ENCODE data around the gene TFRC.

The TFRC gene

DNA sequence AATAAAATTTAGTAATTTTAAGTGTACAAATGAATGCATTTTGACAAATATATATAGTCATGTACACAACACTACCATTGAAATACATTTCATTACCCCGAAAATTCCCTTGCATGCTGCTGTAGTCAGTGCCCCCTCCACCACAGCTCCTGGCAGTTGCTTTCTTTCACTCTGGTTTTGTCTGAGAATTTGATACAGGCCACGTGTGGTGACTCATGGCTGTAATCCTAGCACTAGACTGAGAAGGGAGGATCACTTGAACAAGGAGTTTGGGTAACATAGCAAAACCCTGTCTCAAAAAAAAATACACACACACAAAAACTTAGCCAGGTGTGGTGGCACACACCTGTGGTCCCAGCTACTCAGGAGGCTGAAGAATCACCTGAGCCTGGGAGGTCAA is 65.4 kb downstream of the TFRC start:
- H3K36me3 ChIP-seq (ENCODE audit: control insufficient read depth, insufficient read depth, low read length): no peaks in the 10 kb centered on the region
- no peak overlapping the region for H3K9ac ChIP-seq

DNA sequence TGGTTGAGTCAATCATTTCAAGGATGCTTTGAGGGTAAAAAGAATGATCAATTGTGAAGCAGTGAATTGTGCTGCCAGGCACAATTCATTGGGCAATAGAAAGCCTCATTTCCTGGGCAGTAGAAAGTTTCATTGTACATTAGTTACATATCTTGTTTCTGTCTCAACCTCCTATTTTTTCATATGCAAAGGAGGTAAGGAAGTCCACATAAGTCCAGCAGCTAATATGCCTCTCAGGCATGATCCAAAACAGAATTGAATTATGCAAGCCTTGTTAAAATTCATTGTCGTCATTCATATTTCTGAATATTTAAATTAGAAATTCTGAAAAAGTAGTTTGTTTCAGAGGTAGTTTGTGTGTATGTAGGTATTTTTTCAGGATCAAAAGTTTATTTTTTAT is 65.8 kb downstream of the TFRC start:
- Histone ChIP-seq H3K4me2 (ENCODE audit: low read length) (no peak overlapping the region), H3K27me3 (ENCODE audit: control insufficient read depth, insufficient read depth, low read length) (no peaks in the 10 kb centered on the region), H3K79me2 (no peaks in the 10 kb centered on the region), H3K4me3 (ENCODE audit: low read depth, low read length) (no peak overlapping the region), H3K9ac (no peak overlapping the region), H3K4me1 (no peaks in the 10 kb centered on the region), H3K27ac (no peak overlapping the region), H3K36me3 (ENCODE audit: control insufficient read depth, insufficient read depth, low read length) (no peaks in the 10 kb centered on the region), H2AFZ (no peak overlapping the region), H3K9me3 (ENCODE audit: control insufficient read depth, low read length) (no peaks in the 10 kb centered on the region)
- TF ChIP-seq, protein P1, sequence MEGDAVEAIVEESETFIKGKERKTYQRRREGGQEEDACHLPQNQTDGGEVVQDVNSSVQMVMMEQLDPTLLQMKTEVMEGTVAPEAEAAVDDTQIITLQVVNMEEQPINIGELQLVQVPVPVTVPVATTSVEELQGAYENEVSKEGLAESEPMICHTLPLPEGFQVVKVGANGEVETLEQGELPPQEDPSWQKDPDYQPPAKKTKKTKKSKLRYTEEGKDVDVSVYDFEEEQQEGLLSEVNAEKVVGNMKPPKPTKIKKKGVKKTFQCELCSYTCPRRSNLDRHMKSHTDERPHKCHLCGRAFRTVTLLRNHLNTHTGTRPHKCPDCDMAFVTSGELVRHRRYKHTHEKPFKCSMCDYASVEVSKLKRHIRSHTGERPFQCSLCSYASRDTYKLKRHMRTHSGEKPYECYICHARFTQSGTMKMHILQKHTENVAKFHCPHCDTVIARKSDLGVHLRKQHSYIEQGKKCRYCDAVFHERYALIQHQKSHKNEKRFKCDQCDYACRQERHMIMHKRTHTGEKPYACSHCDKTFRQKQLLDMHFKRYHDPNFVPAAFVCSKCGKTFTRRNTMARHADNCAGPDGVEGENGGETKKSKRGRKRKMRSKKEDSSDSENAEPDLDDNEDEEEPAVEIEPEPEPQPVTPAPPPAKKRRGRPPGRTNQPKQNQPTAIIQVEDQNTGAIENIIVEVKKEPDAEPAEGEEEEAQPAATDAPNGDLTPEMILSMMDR (IDR thresholded peaks at IDR 0.05): no peak

More for the DNA sequence above, 65.4 kb downstream of the TFRC start:
- TF ChIP-seq, protein P1 (IDR thresholded peaks at IDR 0.05): no peak
- Histone ChIP-seq H3K4me2 (ENCODE audit: low read length) (no peak overlapping the region), H3K9me3 (ENCODE audit: control insufficient read depth, low read length) (no peaks in the 10 kb centered on the region), H3K79me2 (no peaks in the 10 kb centered on the region), H3K27me3 (ENCODE audit: control insufficient read depth, insufficient read depth, low read length) (no peaks in the 10 kb centered on the region), H3K4me3 (ENCODE audit: low read depth, low read length) (no peak overlapping the region), H3K4me1 (no peaks in the 10 kb centered on the region), H2AFZ (no peak overlapping the region), H3K27ac (no peak overlapping the region)

DNA sequence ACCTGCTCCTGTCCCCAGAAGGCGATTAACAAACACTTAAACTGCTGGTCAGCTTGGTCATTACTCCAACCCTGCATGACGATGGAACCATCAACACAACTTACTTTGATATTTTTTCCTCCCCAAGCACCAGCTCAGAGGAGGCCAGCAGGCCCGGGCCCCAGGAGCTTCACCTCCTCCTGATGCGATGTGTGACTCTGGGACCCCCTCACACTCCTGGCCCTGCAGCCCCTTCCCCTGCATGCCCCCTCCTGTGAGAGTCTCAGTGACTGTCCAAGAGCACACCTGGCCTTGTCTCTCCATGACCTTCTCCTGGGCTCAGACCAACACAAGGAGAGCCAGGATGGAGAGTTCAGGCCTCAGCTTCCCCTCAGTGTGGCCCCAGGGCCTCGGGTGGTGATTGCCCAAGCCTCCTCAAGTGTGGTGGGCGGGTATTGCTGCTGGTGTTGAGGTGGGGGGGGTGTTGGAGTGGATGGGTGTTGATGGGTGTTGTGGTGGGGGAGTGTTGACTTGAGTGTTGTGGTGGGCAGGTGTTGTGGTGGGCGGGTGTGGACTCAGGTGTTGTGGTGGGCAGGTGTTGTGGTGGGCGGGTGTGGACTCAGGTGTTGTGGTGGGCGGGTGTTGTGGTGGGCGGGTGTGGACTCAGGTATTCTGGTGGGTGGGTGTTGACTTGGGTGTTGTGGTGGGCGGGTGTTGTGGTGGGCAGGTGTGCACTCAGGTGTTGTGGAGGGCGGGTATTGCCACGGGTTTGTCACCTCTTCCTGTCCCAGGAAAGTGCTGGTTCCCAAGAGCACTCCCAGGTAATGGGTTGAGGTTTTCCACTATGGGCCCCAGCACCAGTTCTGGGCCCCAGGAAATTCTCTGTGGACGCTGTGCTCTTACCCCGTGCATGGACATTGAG is 68.1 kb downstream of the TFRC start:
- Histone ChIP-seq H3K9ac (no peak overlapping the region), H2AFZ (no peak overlapping the region), H3K27ac (no peak overlapping the region), H3K9me3 (ENCODE audit: control insufficient read depth, low read length) (no peaks in the 10 kb centered on the region), H3K4me2 (ENCODE audit: low read length) (no peak overlapping the region), H3K27me3 (ENCODE audit: control insufficient read depth, insufficient read depth, low read length) (no peaks in the 10 kb centered on the region), H3K36me3 (ENCODE audit: control insufficient read depth, insufficient read depth, low read length) (no peaks in the 10 kb centered on the region), H3K4me1 (no peaks in the 10 kb centered on the region), H3K4me3 (ENCODE audit: low read depth, low read length) (no peak overlapping the region), H3K79me2 (no peaks in the 10 kb centered on the region)
- TF ChIP-seq, protein P1 (IDR thresholded peaks at IDR 0.05): no peak

DNA sequence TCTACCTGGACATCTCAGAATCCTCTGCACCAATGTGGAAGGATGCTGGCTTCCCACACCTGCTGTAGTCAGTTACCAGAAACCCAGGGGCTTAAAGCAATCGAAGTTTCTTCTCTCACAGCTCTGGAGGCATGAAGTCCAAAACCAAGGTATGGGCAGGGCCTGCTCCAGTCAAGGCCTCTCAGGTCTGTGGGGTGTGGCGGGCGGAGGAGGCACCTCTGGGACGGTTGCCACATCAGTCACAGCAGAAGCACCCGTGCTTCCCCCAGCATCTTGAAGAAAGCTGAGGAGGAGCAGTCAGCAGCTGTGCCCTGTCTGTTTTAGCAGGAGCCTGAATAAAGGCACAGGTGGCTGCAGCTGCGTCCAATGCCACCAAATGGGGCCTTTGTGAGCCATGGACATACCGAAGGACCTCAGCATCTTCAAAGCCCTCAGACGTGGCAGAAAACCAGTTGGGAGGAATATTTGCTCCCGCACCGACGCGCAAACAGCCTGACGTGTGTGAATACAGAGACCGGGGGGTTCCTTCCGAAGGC is 68.9 kb downstream of the TFRC start:
- Histone ChIP-seq H3K4me1 (no peaks in the 10 kb centered on the region), H3K27me3 (ENCODE audit: control insufficient read depth, insufficient read depth, low read length) (no peaks in the 10 kb centered on the region), H3K36me3 (ENCODE audit: control insufficient read depth, insufficient read depth, low read length) (no peaks in the 10 kb centered on the region), H3K27ac (no peak overlapping the region), H3K79me2 (no peaks in the 10 kb centered on the region), H3K9me3 (ENCODE audit: control insufficient read depth, low read length) (no peaks in the 10 kb centered on the region), H3K9ac (no peak overlapping the region), H3K4me3 (ENCODE audit: low read depth, low read length) (no peak overlapping the region), H2AFZ (no peak overlapping the region), H3K4me2 (ENCODE audit: low read length) (no peak overlapping the region)
- TF ChIP-seq, protein P1 (IDR thresholded peaks at IDR 0.05): no peak

Measured in parathyroid adenoma (tissue), 2 donors.